Hematopoietic multipotent progenitor cell treated with erythropoietin and hydrocortisone succinate and interleukin-3 and kit ligand, for 15 days (in vitro differentiated cells): Measurements from ENCODE around the gene SPTBN5.

Source experiments
- DNase-seq: peaks from one replicate; pipeline ENCODE4 v3.0.0-alpha.2; 2015; ENCODE audit warnings: low spot score

Gene SPTBN5

GRCh38 chr15:41865490-41866055 is 28.3 kb downstream of the SPTBN5 start:
- no peak for DNase-seq

- no peak for DNase-seq
Observed at GRCh38 chr15:41862515-41863116, 31.2 kb downstream of the SPTBN5 start.

- DNase-seq = no peak
Observed at GRCh38 chr15:41861736-41862356, 32.0 kb downstream of the SPTBN5 start.

- DNase-seq = no peak
Observed at GRCh38 chr15:41860049-41860828, 33.6 kb downstream of the SPTBN5 start.

GRCh38 chr15:41858756-41859155 is 35.1 kb downstream of the SPTBN5 start:
- no peak for DNase-seq

GRCh38 chr15:41857316-41857715 is 36.5 kb downstream of the SPTBN5 start:
- no peak for DNase-seq

- no peak for DNase-seq
Observed at GRCh38 chr15:41856716-41857115, 37.1 kb downstream of the SPTBN5 start.

- no peak for DNase-seq
Observed at GRCh38 chr15:41856262-41856661, 37.6 kb downstream of the SPTBN5 start.

- no peak for DNase-seq
Observed at GRCh38 chr15:41855261-41855961, 38.4 kb downstream of the SPTBN5 start.

GRCh38 chr15:41854443-41854842 is 39.4 kb downstream of the SPTBN5 start:
- no peak for DNase-seq

GRCh38 chr15:41853831-41854230 is 40.0 kb downstream of the SPTBN5 start:
- no peak for DNase-seq

- no peak for DNase-seq
Observed at GRCh38 chr15:41852736-41853590, 40.9 kb downstream of the SPTBN5 start.

- no peak for DNase-seq
Observed at GRCh38 chr15:41851755-41852370, 42.0 kb downstream of the SPTBN5 start.

- DNase-seq = no peak
Observed at GRCh38 chr15:41851167-41851523, 42.7 kb downstream of the SPTBN5 start.

GRCh38 chr15:41850482-41851166 is 43.2 kb downstream of the SPTBN5 start:
- DNase-seq = no peak

- DNase-seq = no peak
Observed at GRCh38 chr15:41849861-41850260, 44.0 kb downstream of the SPTBN5 start.

- DNase-seq = no peak
Observed at GRCh38 chr15:41849204-41849603, 44.6 kb downstream of the SPTBN5 start.

GRCh38 chr15:41848631-41849030 is 45.2 kb downstream of the SPTBN5 start:
- DNase-seq = no peak

- no peak for DNase-seq
Observed at GRCh38 chr15:41847981-41848380, 45.9 kb downstream of the SPTBN5 start.

- DNase-seq = no peak
Observed at GRCh38 chr15:41847206-41847605, 46.6 kb downstream of the SPTBN5 start.
